SK-N-SH (cell line): ENCODE measurements around the gene SFTPA2.

Experiments
- CHD2 ChIP-seq: fragments of 150-350 bp; IDR thresholded peaks from 2 replicates; pipeline ENCODE4 v1.6.1; 2018; ENCODE audit warnings: low read length; ENCODE audit not compliant: partially characterized antibody
- CTCF ChIP-seq: fragments of 200-600 bp; sonication (generic); IDR thresholded peaks from 2 replicates; pipeline ENCODE4 v1.6.1; 2017; ENCODE audit warnings: antibody characterized with exemption, mild to moderate bottlenecking, moderate library complexity
- EP300 ChIP-seq, 2 experiments: IDR thresholded peaks; 2 replicates each; pipeline versions ENCODE4 v1.4.0 to v1.6.1; 2012; ENCODE audit warnings: borderline replicate concordance in 1 of 2, low read depth in 1 of 2, low read length in 1 of 2
- EZH2phosphoT487 ChIP-seq: fragments of 200-600 bp; sonication (generic); IDR thresholded peaks from 2 replicates; pipeline ENCODE4 v1.6.1; 2017; ENCODE audit warnings: low read depth, mixed run types, mild to moderate bottlenecking, antibody characterized with exemption, moderate library complexity, borderline replicate concordance
- JUND ChIP-seq: IDR thresholded peaks from 2 replicates; pipeline ENCODE4 v1.4.0; 2012
- POLR2AphosphoS5 ChIP-seq: IDR thresholded peaks from 2 replicates; pipeline ENCODE4 v1.6.1; 2012; ENCODE audit warnings: low read depth, low read length
- RAD21 ChIP-seq: IDR thresholded peaks from 2 replicates; pipeline ENCODE4 v1.6.1; 2012; ENCODE audit warnings: mild to moderate bottlenecking, low read length
- RCOR1 ChIP-seq: fragments of 150-350 bp; IDR thresholded peaks from 2 replicates; pipeline ENCODE4 v1.6.1; 2017; ENCODE audit warnings: antibody characterized with exemption, low read length
- RFX5 ChIP-seq: IDR thresholded peaks from 2 replicates; pipeline ENCODE4 v1.6.1; 2012; ENCODE audit warnings: mild to moderate bottlenecking, improper control_type of control experiment, low read length
- RXRA ChIP-seq: IDR thresholded peaks from 2 replicates; pipeline ENCODE4 v1.4.0; 2012; ENCODE audit warnings: low read depth, mild to moderate bottlenecking, borderline replicate concordance
- SMC3 ChIP-seq: IDR thresholded peaks from 2 replicates; pipeline ENCODE4 v1.6.1; 2012; ENCODE audit warnings: low read depth, low read length, improper control_type of control experiment
- TAF1 ChIP-seq: IDR thresholded peaks from 2 replicates; pipeline ENCODE4 v1.6.1; 2012; ENCODE audit warnings: low read depth, mild to moderate bottlenecking, low read length, moderate library complexity, borderline replicate concordance
- TF ChIP-seq, protein P1 (sequence below): IDR thresholded peaks from 2 replicates; pipeline ENCODE4 v1.4.0; 2012; ENCODE audit warnings: low read depth, borderline replicate concordance

DNA sequence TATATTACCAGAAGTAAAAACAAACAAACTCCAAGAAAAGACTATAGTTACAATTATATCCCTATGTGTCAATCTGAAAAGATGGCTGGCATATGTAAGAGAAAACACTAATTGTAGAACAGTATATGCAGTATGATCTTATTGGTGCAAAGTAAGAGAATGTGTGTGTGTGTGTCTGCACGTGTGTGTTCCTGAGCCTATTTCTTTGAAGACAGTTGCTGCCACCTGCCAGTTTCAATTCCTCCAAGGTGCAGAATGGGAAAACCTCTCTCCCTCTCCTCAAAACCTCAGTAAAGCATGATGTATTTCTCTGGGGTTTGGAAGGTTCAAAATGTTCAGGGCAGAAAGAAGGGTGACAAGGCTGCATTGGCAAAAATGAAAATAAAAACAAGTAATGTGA, 41.7 kb upstream of the SFTPA2 start:
- no peak for TF ChIP-seq CTCF
- no peak for TF ChIP-seq TAF1
- TF ChIP-seq JUND, result no peak
- TF ChIP-seq CHD2, result no peak
- TF ChIP-seq EZH2phosphoT487, result no peak
- TF ChIP-seq, protein P1, sequence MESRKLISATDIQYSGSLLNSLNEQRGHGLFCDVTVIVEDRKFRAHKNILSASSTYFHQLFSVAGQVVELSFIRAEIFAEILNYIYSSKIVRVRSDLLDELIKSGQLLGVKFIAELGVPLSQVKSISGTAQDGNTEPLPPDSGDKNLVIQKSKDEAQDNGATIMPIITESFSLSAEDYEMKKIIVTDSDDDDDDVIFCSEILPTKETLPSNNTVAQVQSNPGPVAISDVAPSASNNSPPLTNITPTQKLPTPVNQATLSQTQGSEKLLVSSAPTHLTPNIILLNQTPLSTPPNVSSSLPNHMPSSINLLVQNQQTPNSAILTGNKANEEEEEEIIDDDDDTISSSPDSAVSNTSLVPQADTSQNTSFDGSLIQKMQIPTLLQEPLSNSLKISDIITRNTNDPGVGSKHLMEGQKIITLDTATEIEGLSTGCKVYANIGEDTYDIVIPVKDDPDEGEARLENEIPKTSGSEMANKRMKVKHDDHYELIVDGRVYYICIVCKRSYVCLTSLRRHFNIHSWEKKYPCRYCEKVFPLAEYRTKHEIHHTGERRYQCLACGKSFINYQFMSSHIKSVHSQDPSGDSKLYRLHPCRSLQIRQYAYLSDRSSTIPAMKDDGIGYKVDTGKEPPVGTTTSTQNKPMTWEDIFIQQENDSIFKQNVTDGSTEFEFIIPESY, result no peak
- TF ChIP-seq RXRA, result no peak
- no peak for TF ChIP-seq POLR2AphosphoS5
- no peak for TF ChIP-seq RAD21
- TF ChIP-seq EP300 (IDR thresholded peaks at IDR 0.05; ENCODE audit: borderline replicate concordance in 1 of 2, low read depth in 1 of 2, low read length in 1 of 2), result no peak
- TF ChIP-seq RFX5, result no peak
- no peak for TF ChIP-seq RCOR1
- TF ChIP-seq SMC3, result no peak
